IPS DF 4.7 (cell line): ENCODE results near the gene OR4E1.
"Not testable (repeated sequence)": the region's sequence is repeated elsewhere in the genome, so short reads cannot be mapped to it uniquely, and the experiment has no call there.

Experiments
- DNase-seq: peaks from one replicate; pipeline ENCODE4 v3.0.0-alpha.2; 2013; ENCODE audit warnings: low spot score; ENCODE audit errors: extremely low read depth

OR4E1 gene

GRCh38 chr14:21673718-21674117 is at the start of gene OR4E1:
OR4E1 (minus strand) TSS chr14:21673818; CDS start chr14:21670935, 2,883 bp downstream.
- DNase-seq: no peak

- DNase-seq: no peak
Measured at GRCh38 chr14:21721504-21721903, 47.9 kb upstream of the OR4E1 start.

- DNase-seq: no peak
Measured at GRCh38 chr14:21719841-21720240, 46.2 kb upstream of the OR4E1 start.

GRCh38 chr14:21714318-21714929 is 40.8 kb upstream of the OR4E1 start:
- no peak for DNase-seq

GRCh38 chr14:21712036-21712435 is 38.4 kb upstream of the OR4E1 start:
- DNase-seq: no peak

GRCh38 chr14:21711360-21711961 is 37.8 kb upstream of the OR4E1 start:
- DNase-seq: no peak

- no peak for DNase-seq
Measured at GRCh38 chr14:21704338-21704737, 30.7 kb upstream of the OR4E1 start.

GRCh38 chr14:21703357-21704326 is 30.0 kb upstream of the OR4E1 start:
- DNase-seq: no peak

GRCh38 chr14:21702316-21702715 is 28.7 kb upstream of the OR4E1 start:
- no peak for DNase-seq

GRCh38 chr14:21699551-21699950 is 25.9 kb upstream of the OR4E1 start:
- no peak for DNase-seq

GRCh38 chr14:21698538-21698937 is 24.9 kb upstream of the OR4E1 start:
- not testable (repeated sequence) for DNase-seq

- not testable (repeated sequence) for DNase-seq
Measured at GRCh38 chr14:21697662-21698061, 24.0 kb upstream of the OR4E1 start.

- no peak for DNase-seq
Measured at GRCh38 chr14:21694425-21694824, 20.8 kb upstream of the OR4E1 start.

- no peak for DNase-seq
Measured at GRCh38 chr14:21686468-21686867, 12.8 kb upstream of the OR4E1 start.

GRCh38 chr14:21680072-21680471 is 6.5 kb upstream of the OR4E1 start:
- DNase-seq: no peak

GRCh38 chr14:21675566-21675965 is 1.9 kb upstream of the OR4E1 start:
- no peak for DNase-seq

- DNase-seq: no peak
Measured at GRCh38 chr14:21672116-21672515, 1.5 kb downstream of the OR4E1 start.

- DNase-seq: no peak
Measured at GRCh38 chr14:21671371-21671770, 2.2 kb downstream of the OR4E1 start.

GRCh38 chr14:21669284-21669683 is 4.3 kb downstream of the OR4E1 start:
- no peak for DNase-seq

- DNase-seq: no peak
Measured at GRCh38 chr14:21668377-21668776, 5.2 kb downstream of the OR4E1 start.

- DNase-seq: no peak
Measured at GRCh38 chr14:21656980-21657379, 16.6 kb downstream of the OR4E1 start.

GRCh38 chr14:21654215-21654614 is 19.4 kb downstream of the OR4E1 start:
- DNase-seq: no peak
